Astrocyte (in vitro differentiated cells and primary cell): ENCODE results near the gene PI16. TPM values are rescaled to one million over a fixed set of nuclear protein-coding genes. Genes with fewer than 3 reads are reported as not detected.

Experiments used
- DNase-seq: peaks from one replicate; pipeline ENCODE4 v3.0.0-alpha.2; 2010; ENCODE audit warnings: low read depth
- FAIRE-seq: peaks from 2 replicates; lab custom pipeline; 2011; peaks lifted over from hg19 to GRCh38; lab: Jason Lieb, UNC
- H2AFZ ChIP-seq: 2 replicates; pipeline ENCODE4 v1.6.0; 2012; ENCODE audit warnings: low read depth, low read length, inconsistent platforms
- H3K27ac ChIP-seq: 2 replicates; pipeline ENCODE4 v1.5.1; 2011; ENCODE audit warnings: low read depth, low read length, inconsistent platforms
- H3K27me3 ChIP-seq: 2 replicates; pipeline ENCODE4 v1.6.0; 2011; ENCODE audit warnings: low read length, inconsistent platforms; ENCODE audit not compliant: insufficient read depth
- H3K36me3 ChIP-seq: 2 replicates; pipeline ENCODE4 v1.5.1; 2011; ENCODE audit warnings: low read length, inconsistent platforms; ENCODE audit not compliant: insufficient read depth
- H3K4me1 ChIP-seq: 2 replicates; pipeline ENCODE4 v1.5.1; 2011; ENCODE audit warnings: low read length, inconsistent platforms; ENCODE audit not compliant: insufficient read depth
- H3K4me2 ChIP-seq: 2 replicates; pipeline ENCODE4 v1.6.0; 2012; ENCODE audit warnings: low read length, inconsistent platforms
- H3K4me3 ChIP-seq: 2 replicates; pipeline ENCODE4 v1.5.1; 2011; ENCODE audit warnings: low read depth, mild to moderate bottlenecking, low read length, inconsistent platforms; ENCODE audit not compliant: insufficient read depth
- H3K79me2 ChIP-seq: 2 replicates; pipeline ENCODE4 v1.6.0; 2012; ENCODE audit warnings: mild to moderate bottlenecking, low read length, inconsistent platforms; ENCODE audit not compliant: insufficient read depth
- H3K9ac ChIP-seq: 2 replicates; pipeline ENCODE4 v1.6.0; 2012; ENCODE audit warnings: mild to moderate bottlenecking, low read length, inconsistent platforms
- H3K9me3 ChIP-seq: 2 replicates; pipeline ENCODE4 v1.5.1; 2012; ENCODE audit warnings: low read depth, mild to moderate bottlenecking, low read length, inconsistent platforms; ENCODE audit not compliant: insufficient read depth
- H4K20me1 ChIP-seq: 2 replicates; pipeline ENCODE4 v1.6.0; 2012; ENCODE audit warnings: low read length, inconsistent platforms; ENCODE audit not compliant: insufficient read depth
- H3K27ac Mint-ChIP-seq: one replicate; pipeline ENCODE4 v1.8.0; 2021; ENCODE audit warnings: mild to moderate bottlenecking, mixed read lengths; ENCODE audit not compliant: unreplicated experiment
- H3K27me3 Mint-ChIP-seq: one replicate; pipeline ENCODE4 v1.8.0; 2021; ENCODE audit warnings: low read depth, mixed read lengths; ENCODE audit not compliant: unreplicated experiment
- H3K36me3 Mint-ChIP-seq: one replicate; pipeline ENCODE4 v1.8.0; 2021; ENCODE audit warnings: low read depth, mixed read lengths; ENCODE audit not compliant: unreplicated experiment
- H3K4me1 Mint-ChIP-seq: one replicate; pipeline ENCODE4 v1.8.0; 2021; ENCODE audit warnings: low read depth, mixed read lengths; ENCODE audit not compliant: unreplicated experiment
- H3K4me3 Mint-ChIP-seq: one replicate; pipeline ENCODE4 v1.8.0; 2021; ENCODE audit warnings: mild to moderate bottlenecking, moderate library complexity, mixed read lengths; ENCODE audit not compliant: unreplicated experiment
- H3K9me3 Mint-ChIP-seq: one replicate; pipeline ENCODE4 v1.8.0; 2021; ENCODE audit warnings: mild to moderate bottlenecking, mixed read lengths; ENCODE audit not compliant: unreplicated experiment
- CTCF ChIP-seq: IDR thresholded peaks from 2 replicates; pipeline ENCODE4 v1.5.1; 2011; ENCODE audit warnings: low read depth, mild to moderate bottlenecking, inconsistent platforms, low read length, moderate library complexity; ENCODE audit not compliant: insufficient read depth
- EZH2 ChIP-seq: IDR thresholded peaks from 2 replicates; pipeline ENCODE4 v1.6.1; 2012; ENCODE audit warnings: mild to moderate bottlenecking, low read length, inconsistent platforms; ENCODE audit not compliant: insufficient read depth
- total RNA-seq: library from RNA; stranded (reverse); gene quantifications from 2 replicates; pipeline ENCODE4 v1.2.1, GENCODE V29; 2021

PI16 gene
- total RNA-seq, 1 donor from 2014 or later, result not detected

GRCh38 chr6:37013516-37014491 lies 59.3 kb downstream of the PI16 start:
- Mint-ChIP-seq H3K36me3 (peaks cover 4% of the 10 kb centered on the region), H3K27ac (no peak overlapping the region), H3K4me1 (peaks cover 6% of the 10 kb centered on the region), H3K4me3 (no peak overlapping the region), H3K27me3 (peaks cover 3% of the 10 kb centered on the region), H3K9me3 (no peaks in the 10 kb centered on the region)
- no peaks in the 10 kb centered on the region for H4K20me1 ChIP-seq
- no peak overlapping the region for H3K9ac ChIP-seq
- H3K36me3 ChIP-seq, result no peaks in the 10 kb centered on the region
- FAIRE-seq (no peak), DNase-seq (no peak)
- H3K27me3 ChIP-seq, result peaks cover 2% of the 10 kb centered on the region
- H3K4me2 ChIP-seq, result no peak overlapping the region
- no peaks in the 10 kb centered on the region for H3K79me2 ChIP-seq
- no peaks in the 10 kb centered on the region for H3K9me3 ChIP-seq
- peaks cover 2% of the 10 kb centered on the region for H3K4me1 ChIP-seq
- H2AFZ ChIP-seq, result no peak overlapping the region
- TF ChIP-seq EZH2 (no peak), CTCF (no peak)
- H3K4me3 ChIP-seq, result no peak overlapping the region
- no peak overlapping the region for H3K27ac ChIP-seq

Other genes starting within 250 kb of the PI16 start
- 0.11 and 0.29 TPM in 2 replicates for gene CPNE5, start 115.3 kb upstream of the PI16 start, total RNA-seq
- gene PPIL1, start 79.9 kb upstream of the PI16 start, total RNA-seq, result 34.7 and 36.6 TPM in 2 replicates
- gene C6orf89, start 68.8 kb upstream of the PI16 start, total RNA-seq, result 37.8 and 42.3 TPM in 2 replicates
- 286 and 311 TPM in 2 replicates for gene MTCH1, start 31.5 kb downstream of the PI16 start, total RNA-seq
- not detected in 2 replicates for gene FGD2, start 50.9 kb downstream of the PI16 start, total RNA-seq
- gene PIM1, start 215.4 kb downstream of the PI16 start, total RNA-seq, result 29.0 and 32.1 TPM in 2 replicates